Metanephros (tissue), 1 donor: Measurements from ENCODE around the gene DLX2. TPM values are rescaled to one million over a fixed set of nuclear protein-coding genes. Genes with fewer than 3 reads are reported as not detected.

Source experiments
- total RNA-seq: library from RNA; depleted of rRNA; stranded (reverse); fragments of >200 nt; gene quantifications from one replicate; pipeline ENCODE4 v1.2.3, GENCODE V29; 2014

DLX2 gene
- not detected for total RNA-seq

DNA sequence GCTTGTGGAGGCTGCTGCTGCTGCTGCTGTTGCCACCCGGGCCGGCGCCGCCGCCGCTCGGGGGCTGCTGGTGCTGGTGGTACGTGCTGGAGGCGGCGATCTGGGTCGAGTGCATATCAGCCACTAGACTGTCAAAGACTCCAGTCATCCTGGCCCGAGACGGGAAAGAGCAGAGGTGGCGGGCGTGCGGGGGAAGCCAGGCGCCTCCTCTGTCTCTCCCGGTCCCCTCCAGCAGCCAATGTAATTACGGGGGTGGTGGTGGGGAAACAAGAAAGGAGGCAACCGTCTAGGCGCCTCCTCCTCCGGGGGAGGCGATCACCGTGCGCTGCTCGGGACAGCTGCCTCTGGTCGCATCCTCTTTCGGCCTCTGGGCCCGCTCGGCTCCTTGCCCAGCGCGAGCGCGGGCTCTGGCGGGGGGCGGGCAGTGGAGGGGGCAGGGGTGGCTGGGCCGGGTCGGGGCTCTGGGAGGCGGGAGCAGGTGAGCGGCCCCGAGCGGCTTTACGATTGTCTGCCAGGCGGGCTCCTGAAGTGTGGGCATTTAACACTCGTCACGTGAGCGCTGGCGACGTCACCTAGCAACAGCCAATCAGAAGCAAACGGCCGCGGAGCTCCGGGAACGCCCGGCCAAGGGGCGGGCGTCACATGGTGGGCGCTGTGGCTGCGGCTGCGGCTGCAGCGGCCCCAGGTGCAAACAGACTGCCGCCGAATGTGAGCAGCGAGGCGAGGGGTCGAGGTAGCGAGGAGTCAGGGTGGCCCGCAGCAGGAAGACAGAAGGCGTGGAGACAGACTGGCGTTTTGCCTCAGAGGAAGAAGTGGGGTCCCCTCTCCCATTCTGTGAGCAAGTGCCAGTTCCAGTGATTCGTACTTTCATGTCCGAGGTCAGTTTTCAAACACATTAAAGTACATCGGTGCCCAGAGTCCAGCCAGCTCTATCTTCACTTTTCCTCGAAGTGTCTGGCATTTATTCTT is at the start of gene DLX2:
TSS of gene DLX2 (minus strand) at position 510 of the 969 bp plus-strand sequence. CDS start at position 148, 362 bp downstream.

DNA sequence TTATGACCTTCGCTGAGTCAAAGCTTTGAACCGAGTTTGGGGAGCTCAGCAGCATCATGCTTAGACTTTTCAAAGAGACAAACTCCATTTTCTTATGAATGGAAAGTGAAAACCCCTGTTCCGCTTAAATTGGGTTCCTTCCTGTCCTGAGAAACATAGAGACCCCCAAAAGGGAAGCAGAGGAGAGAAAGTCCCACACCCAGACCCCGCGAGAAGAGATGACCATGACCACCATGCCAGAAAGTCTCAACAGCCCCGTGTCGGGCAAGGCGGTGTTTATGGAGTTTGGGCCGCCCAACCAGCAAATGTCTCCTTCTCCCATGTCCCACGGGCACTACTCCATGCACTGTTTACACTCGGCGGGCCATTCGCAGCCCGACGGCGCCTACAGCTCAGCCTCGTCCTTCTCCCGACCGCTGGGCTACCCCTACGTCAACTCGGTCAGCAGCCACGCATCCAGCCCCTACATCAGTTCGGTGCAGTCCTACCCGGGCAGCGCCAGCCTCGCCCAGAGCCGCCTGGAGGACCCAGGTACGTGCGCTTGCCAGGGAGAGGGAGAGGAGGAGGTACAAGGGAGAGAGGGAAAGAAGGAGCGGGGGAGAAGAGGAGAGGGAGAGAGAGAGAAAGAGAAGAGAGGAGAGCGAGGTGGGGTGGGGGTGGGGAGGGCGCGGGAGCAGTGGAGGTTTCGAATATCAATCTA is 17.1 kb downstream of the DLX2 start, which contains the start of gene DLX1:
TSS of gene DLX1 (plus strand) at position 48 of the 700 bp plus-strand sequence. CDS start at position 219, 171 bp downstream.

Other genes starting within 250 kb of the DLX2 start
- gene SLC25A12, start 208.7 kb downstream of the DLX2 start, total RNA-seq = 29.6 TPM
- gene HAT1, start 180.4 kb downstream of the DLX2 start, total RNA-seq = 36.5 TPM
- gene METAP1D, start 102.9 kb downstream of the DLX2 start, total RNA-seq = 15.4 TPM
- gene DLX1, start 17.4 kb downstream of the DLX2 start, total RNA-seq = 0.23 TPM